ENCODE measurements around the gene MYO16. TPM values are rescaled to one million over a fixed set of nuclear protein-coding genes. Genes with fewer than 3 reads are reported as not detected.
A peak's percentile ranks its signal among the peaks of the same experiment; 100 is the strongest.

MYO16 gene
- total RNA-seq, 1 experiment from 2014 or later, result not detected

DNA sequence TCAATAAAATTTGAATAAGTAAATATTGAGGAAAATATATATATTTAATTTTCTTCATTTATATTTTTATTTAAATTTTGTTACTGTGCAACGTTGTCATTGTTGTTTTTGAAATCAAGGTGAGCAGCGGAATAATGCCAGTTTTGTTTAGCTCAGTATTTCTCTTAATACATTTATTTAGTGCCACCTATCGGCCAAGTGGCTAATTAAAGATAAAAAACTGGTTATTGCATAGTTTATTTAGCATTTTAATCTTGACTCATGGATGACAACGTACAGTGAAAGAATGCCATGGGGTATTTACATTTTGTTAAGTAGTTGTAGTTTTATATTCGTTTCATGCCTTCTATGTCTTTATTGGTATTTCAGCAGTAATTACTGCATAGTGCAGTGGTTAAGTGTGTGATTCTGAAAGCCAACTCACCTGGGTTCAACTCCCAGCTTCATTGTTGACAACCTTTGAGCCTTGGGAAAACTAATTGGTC lies 265.9 kb downstream of the MYO16 start:
- H2BK12ac ChIP-seq (ENCODE audit: insufficient read length, low read depth, low read length), result no peak overlapping the region
- no peak for DNase-seq
- no peaks in the 10 kb centered on the region for H4K20me1 ChIP-seq (ENCODE audit: control insufficient read depth, insufficient read depth, insufficient read length)
- no peak overlapping the region for H3T11ph ChIP-seq (ENCODE audit: low read length)
- Mint-ChIP-seq H3K4me3 (no peak overlapping the region), H3K27ac (no peak overlapping the region), H3K4me1 (no peaks in the 10 kb centered on the region), H3K9me3 (peaks cover 4 to 6% of the 10 kb centered on the region in 2 experiments; a peak in 3 of 5 replicates), H3K36me3 (ENCODE audit: insufficient read depth in 1 of 3, low read depth in 3 of 3) (peaks cover 2 to 6% (median 5%) of the 10 kb centered on the region in 3 experiments; a peak in 4 of 7 replicates), H3K27me3 (ENCODE audit: low read depth) (no peaks in the 10 kb centered on the region)
- no peak overlapping the region for H4K5ac ChIP-seq (ENCODE audit: insufficient read length, low read depth, low read length)
- H3K27ac ChIP-seq (ENCODE audit: insufficient read length, low read depth, low read length), result no peak overlapping the region
- H4K91ac ChIP-seq (ENCODE audit: insufficient read length, low read depth, low read length), result no peak overlapping the region
- TF ChIP-seq, protein P1, sequence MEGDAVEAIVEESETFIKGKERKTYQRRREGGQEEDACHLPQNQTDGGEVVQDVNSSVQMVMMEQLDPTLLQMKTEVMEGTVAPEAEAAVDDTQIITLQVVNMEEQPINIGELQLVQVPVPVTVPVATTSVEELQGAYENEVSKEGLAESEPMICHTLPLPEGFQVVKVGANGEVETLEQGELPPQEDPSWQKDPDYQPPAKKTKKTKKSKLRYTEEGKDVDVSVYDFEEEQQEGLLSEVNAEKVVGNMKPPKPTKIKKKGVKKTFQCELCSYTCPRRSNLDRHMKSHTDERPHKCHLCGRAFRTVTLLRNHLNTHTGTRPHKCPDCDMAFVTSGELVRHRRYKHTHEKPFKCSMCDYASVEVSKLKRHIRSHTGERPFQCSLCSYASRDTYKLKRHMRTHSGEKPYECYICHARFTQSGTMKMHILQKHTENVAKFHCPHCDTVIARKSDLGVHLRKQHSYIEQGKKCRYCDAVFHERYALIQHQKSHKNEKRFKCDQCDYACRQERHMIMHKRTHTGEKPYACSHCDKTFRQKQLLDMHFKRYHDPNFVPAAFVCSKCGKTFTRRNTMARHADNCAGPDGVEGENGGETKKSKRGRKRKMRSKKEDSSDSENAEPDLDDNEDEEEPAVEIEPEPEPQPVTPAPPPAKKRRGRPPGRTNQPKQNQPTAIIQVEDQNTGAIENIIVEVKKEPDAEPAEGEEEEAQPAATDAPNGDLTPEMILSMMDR (conservative IDR thresholded peaks at IDR 0.05), result peak; percentile 74
- H3K18ac ChIP-seq (ENCODE audit: insufficient read length, low read depth, low read length), result no peak overlapping the region
- no peak overlapping the region for H3K4me2 ChIP-seq (ENCODE audit: insufficient read depth, insufficient read length, low read length)
- H3K9ac ChIP-seq (ENCODE audit: extremely low read depth, insufficient read length, low read length), result no peak overlapping the region
- H3K23me2 ChIP-seq (ENCODE audit: insufficient read length, low read depth, low read length, poor library complexity, severe bottlenecking), result no peaks in the 10 kb centered on the region
- H3K14ac ChIP-seq (ENCODE audit: insufficient read depth, low read length), result no peak overlapping the region
- H3K23ac ChIP-seq (ENCODE audit: insufficient read length, low read depth, low read length), result no peak overlapping the region
- H2BK120ac ChIP-seq (ENCODE audit: low read depth, low read length, poor library complexity, severe bottlenecking), result no peak overlapping the region
- no peak overlapping the region for H2BK15ac ChIP-seq (ENCODE audit: low read depth, low read length)
- no peak overlapping the region for H2BK20ac ChIP-seq (ENCODE audit: low read depth, low read length, poor library complexity, severe bottlenecking)
- H4K8ac ChIP-seq (replicated peaks; ENCODE audit: insufficient read length, low read depth, low read length), result no peak overlapping the region
- no peak overlapping the region for H3K56ac ChIP-seq (ENCODE audit: insufficient read length, low read depth, low read length)
- H3K27me3 ChIP-seq (ENCODE audit: insufficient read depth, low read length), result no peaks in the 10 kb centered on the region
- H3K79me1 ChIP-seq (ENCODE audit: insufficient read depth, low read depth, low read length, poor library complexity, severe bottlenecking), result no peaks in the 10 kb centered on the region
- no peaks in the 10 kb centered on the region for H3K4me1 ChIP-seq (ENCODE audit: insufficient read depth, low read length)
- WGBS (ENCODE audit: extremely low coverage, insufficient read length, low lambda C conversion rate), result no CpG with 5 or more reads among the region's 5 CpGs
- no peaks in the 10 kb centered on the region for H3K79me2 ChIP-seq (ENCODE audit: insufficient read depth, low read length)
- no peaks in the 10 kb centered on the region for H3K9me3 ChIP-seq (ENCODE audit: control insufficient read depth, low read depth, low read length)
- H3K4ac ChIP-seq (ENCODE audit: low read depth, low read length), result no peak overlapping the region
- no peak overlapping the region for H2BK5ac ChIP-seq (ENCODE audit: insufficient read length, low read length)
- no peak overlapping the region for H2AFZ ChIP-seq (ENCODE audit: low read length)
- H2AK5ac ChIP-seq (ENCODE audit: insufficient read length, low read length), result no peak overlapping the region
